Measurements from ENCODE around the gene MB21D2.

The MB21D2 gene

GRCh38 chr3:192831111-192831644 is 86.5 kb downstream of the MB21D2 start:
- Mint-ChIP-seq H3K4me3 (no peak overlapping the region), H3K36me3 (ENCODE audit: low read depth) (no peaks in the 10 kb centered on the region), H3K27ac (peak overlapping the region; percentile 58), H3K9me3 (no peaks in the 10 kb centered on the region), H3K4me1 (ENCODE audit: low read depth) (peaks cover 33% of the 10 kb centered on the region), H3K27me3 (no peaks in the 10 kb centered on the region)
- peak; percentile 34 for DNase-seq

- no peak overlapping the region for H3K4me3 Mint-ChIP-seq
- no peaks in the 10 kb centered on the region for H3K36me3 Mint-ChIP-seq (ENCODE audit: low read depth)
- no peaks in the 10 kb centered on the region for H3K27me3 Mint-ChIP-seq
- peaks cover 27% of the 10 kb centered on the region for H3K4me1 Mint-ChIP-seq (ENCODE audit: low read depth)
- no peaks in the 10 kb centered on the region for H3K9me3 Mint-ChIP-seq
- H3K27ac Mint-ChIP-seq = peak overlapping the region; percentile 58
- no peak for DNase-seq
Observed at GRCh38 chr3:192830291-192831110, 87.2 kb downstream of the MB21D2 start.

DNA sequence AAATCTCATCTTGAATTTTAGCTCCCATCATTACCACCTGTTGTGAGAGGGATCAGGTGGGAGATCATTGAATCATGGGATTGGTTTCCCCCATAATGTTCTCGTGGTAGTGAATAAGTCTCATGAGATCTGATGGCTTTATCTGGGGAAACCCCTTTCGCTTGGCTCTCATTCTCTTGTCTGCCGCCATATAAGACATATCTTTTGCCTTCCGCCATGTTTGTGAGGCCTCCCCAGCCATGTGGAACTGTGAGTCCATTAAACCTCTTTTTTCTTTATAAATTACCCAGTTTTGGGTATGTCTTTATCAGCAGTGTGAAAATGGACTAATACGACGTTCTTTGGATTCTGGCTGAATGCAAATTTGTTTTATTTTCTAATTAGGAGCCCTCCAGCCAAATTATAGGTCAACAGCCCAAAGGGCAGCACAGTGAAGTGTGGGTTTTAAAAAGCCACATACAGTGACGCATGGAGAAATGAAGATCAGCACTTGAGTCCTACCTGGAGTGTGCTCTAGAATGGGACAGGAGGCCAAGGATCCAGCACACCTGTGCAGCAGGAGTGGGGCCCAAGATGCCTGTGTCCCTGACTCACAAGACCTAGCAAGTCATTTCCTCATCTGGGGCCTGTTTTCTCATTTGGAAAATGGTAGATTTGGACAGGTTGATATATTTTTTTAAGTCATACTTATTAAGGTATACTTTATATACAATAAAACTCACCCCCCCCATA is 89.6 kb downstream of the MB21D2 start:
- no peak for DNase-seq
- Mint-ChIP-seq H3K36me3 (ENCODE audit: low read depth) (no peaks in the 10 kb centered on the region), H3K9me3 (no peaks in the 10 kb centered on the region), H3K27me3 (no peaks in the 10 kb centered on the region), H3K27ac (no peak overlapping the region), H3K4me1 (ENCODE audit: low read depth) (peaks cover 16% of the 10 kb centered on the region), H3K4me3 (no peak overlapping the region)

DNA sequence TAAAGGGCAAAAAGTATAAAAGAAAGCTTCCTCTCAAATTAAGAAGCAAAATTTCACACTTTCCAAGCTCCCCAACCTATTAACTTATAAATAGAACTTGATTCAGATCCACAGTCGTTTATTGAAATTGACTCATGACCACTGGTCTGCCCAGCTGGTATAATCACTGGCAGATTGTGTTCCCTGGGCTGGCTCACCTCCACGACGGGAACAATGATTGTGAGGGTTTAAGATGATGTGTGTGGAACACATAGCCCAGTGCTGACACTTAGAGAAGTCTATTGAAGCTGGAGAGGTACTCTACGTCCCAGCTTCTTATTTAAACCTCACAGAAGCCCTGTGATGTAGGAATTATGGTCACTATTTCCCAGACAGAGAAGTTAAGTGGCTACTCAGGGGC is 90.4 kb downstream of the MB21D2 start:
- DNase-seq = no peak
- H3K36me3 Mint-ChIP-seq (ENCODE audit: low read depth) = no peaks in the 10 kb centered on the region
- no peak overlapping the region for H3K27ac Mint-ChIP-seq
- no peaks in the 10 kb centered on the region for H3K9me3 Mint-ChIP-seq
- no peak overlapping the region for H3K4me3 Mint-ChIP-seq
- peaks cover 16% of the 10 kb centered on the region for H3K4me1 Mint-ChIP-seq (ENCODE audit: low read depth)
- H3K27me3 Mint-ChIP-seq = no peaks in the 10 kb centered on the region

- no peaks in the 10 kb centered on the region for H3K36me3 Mint-ChIP-seq (ENCODE audit: low read depth)
- no peaks in the 10 kb centered on the region for H3K27me3 Mint-ChIP-seq
- no peak for DNase-seq
- H3K4me1 Mint-ChIP-seq (ENCODE audit: low read depth) = peaks cover 13% of the 10 kb centered on the region
- H3K27ac Mint-ChIP-seq = no peak overlapping the region
- H3K9me3 Mint-ChIP-seq = no peaks in the 10 kb centered on the region
- H3K4me3 Mint-ChIP-seq = no peak overlapping the region
Observed at GRCh38 chr3:192826214-192827006, 91.2 kb downstream of the MB21D2 start.

DNA sequence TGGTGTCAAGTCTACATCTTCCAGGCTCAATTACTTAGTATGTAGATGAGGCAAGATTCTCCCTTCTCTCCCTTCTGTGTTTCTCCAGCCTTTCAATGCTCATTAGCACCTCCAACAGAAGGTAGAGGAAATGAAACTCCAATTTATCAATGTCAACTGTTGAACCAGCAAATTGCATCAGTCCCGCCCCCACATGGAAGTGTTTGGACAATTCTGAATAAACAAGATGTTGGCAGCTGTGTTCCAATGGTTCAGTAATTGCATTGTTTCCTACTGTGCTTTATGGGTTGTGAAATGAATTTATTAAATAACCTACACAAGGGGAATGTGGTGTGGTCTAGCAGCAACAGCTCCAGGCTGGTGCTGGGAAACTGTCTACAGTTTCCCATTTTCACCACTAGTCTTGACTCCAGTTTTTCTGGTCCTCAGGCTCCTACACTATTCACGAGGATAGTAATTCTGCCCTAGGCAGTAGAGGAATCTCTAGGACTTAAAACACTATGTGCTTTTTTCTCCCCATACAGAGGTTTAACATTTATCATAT is 91.9 kb downstream of the MB21D2 start:
- H3K27ac Mint-ChIP-seq = no peak overlapping the region
- peaks cover 6% of the 10 kb centered on the region for H3K4me1 Mint-ChIP-seq (ENCODE audit: low read depth)
- H3K27me3 Mint-ChIP-seq = no peaks in the 10 kb centered on the region
- no peaks in the 10 kb centered on the region for H3K36me3 Mint-ChIP-seq (ENCODE audit: low read depth)
- no peaks in the 10 kb centered on the region for H3K9me3 Mint-ChIP-seq
- no peak overlapping the region for H3K4me3 Mint-ChIP-seq
- DNase-seq = no peak

DNA sequence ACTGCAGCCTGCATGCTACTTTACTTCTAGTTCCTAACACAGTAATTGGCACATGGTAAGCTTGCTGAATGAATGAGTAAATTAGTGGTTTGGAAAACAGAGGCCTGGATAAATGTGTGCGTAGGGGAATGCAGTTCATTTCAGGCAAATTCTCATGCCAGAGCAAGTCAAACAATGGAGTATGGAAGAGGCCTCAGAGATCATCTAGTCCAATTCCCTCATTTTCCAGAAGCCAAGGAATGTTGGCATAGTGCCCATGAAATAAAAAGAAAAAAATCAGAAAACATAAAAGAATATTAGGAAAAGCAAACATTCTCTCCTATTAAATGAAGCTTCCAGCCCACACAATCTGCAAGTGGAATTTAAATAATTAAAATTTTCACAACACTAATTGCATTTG is 92.4 kb downstream of the MB21D2 start:
- H3K9me3 Mint-ChIP-seq = no peaks in the 10 kb centered on the region
- H3K27ac Mint-ChIP-seq = no peak overlapping the region
- DNase-seq = no peak
- no peaks in the 10 kb centered on the region for H3K36me3 Mint-ChIP-seq (ENCODE audit: low read depth)
- no peak overlapping the region for H3K4me3 Mint-ChIP-seq
- H3K4me1 Mint-ChIP-seq (ENCODE audit: low read depth) = peaks cover 4% of the 10 kb centered on the region
- no peaks in the 10 kb centered on the region for H3K27me3 Mint-ChIP-seq

DNA sequence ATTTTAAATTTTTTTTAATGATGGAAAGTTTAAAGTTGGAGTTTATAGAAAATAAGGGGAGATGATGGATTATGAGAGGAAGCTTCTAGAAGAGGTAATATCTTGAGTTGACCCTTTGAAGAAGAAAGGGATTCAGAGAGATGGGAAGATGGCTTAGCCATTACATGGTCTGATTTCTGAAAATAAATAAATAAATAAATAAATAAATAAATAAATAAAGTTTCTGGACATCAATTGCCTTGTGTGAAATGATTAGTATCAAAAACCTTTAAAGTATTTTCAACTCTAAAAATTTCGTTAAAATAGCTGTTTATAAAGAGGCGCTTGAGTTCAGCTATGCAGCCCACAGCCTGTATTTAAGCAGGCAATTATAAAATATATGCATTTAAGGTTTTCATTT is 93.3 kb downstream of the MB21D2 start:
- Mint-ChIP-seq H3K4me3 (no peak overlapping the region), H3K27ac (no peak overlapping the region), H3K4me1 (ENCODE audit: low read depth) (peaks cover 9% of the 10 kb centered on the region), H3K27me3 (no peaks in the 10 kb centered on the region), H3K9me3 (no peaks in the 10 kb centered on the region), H3K36me3 (ENCODE audit: low read depth) (no peaks in the 10 kb centered on the region)
- DNase-seq = no peak

GRCh38 chr3:192821161-192821560 is 96.5 kb downstream of the MB21D2 start:
- peaks cover under 1% of the 10 kb centered on the region for H3K27me3 Mint-ChIP-seq
- H3K27ac Mint-ChIP-seq = no peak overlapping the region
- no peaks in the 10 kb centered on the region for H3K9me3 Mint-ChIP-seq
- no peaks in the 10 kb centered on the region for H3K36me3 Mint-ChIP-seq (ENCODE audit: low read depth)
- DNase-seq = no peak
- H3K4me3 Mint-ChIP-seq = no peak overlapping the region
- H3K4me1 Mint-ChIP-seq (ENCODE audit: low read depth) = peaks cover 34% of the 10 kb centered on the region

DNA sequence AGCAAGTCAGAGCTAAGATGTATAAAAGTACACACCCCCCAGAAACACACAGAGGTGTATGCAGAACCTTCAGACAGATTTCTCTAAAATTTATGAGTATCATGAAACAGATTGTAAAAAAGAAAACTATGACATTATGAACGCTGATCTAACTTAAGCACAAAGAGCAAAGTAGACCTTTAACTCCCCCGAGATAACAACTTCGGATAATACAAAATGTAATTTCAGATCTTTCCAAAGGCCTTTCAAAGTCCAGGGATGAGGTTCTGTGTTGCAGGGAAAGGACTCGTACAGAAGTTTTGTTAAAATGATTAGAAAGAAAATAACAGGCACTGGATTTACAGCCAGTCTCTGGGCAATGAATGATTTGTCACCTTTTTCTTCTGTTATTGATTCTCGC is 97.5 kb downstream of the MB21D2 start:
- Mint-ChIP-seq H3K27me3 (peaks cover 2% of the 10 kb centered on the region), H3K27ac (no peak overlapping the region), H3K4me3 (no peak overlapping the region), H3K36me3 (ENCODE audit: low read depth) (no peaks in the 10 kb centered on the region), H3K9me3 (no peaks in the 10 kb centered on the region), H3K4me1 (ENCODE audit: low read depth) (peaks cover 34% of the 10 kb centered on the region)
- no peak for DNase-seq

DNA sequence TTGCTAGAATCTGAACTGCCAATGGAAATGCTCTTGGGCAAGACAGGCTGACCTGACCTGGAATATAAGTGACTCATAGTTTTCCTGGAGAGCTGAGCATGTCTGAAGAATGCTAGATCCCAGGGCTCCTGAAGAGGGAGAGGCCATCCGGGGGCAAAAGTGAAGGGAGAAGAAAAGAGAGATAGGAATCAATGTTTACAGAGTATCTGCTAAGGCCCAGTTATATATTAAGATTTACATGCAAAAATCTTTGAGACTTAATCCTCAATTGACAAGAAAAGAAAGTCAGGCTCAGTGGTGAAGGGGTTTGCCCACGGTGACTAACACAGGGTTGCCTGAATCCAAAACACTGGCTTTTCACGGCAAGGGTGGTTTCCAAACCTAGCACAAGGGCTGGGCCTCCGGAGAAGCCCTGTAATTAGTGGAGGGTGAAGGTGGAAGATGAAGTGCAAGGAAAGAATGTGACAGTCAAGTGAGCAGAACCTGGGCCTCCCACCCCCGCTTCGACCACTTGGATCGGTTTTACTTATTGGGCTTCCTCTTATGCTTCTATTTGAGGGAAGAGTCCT is 98.6 kb downstream of the MB21D2 start:
- H3K36me3 Mint-ChIP-seq (ENCODE audit: low read depth) = no peaks in the 10 kb centered on the region
- peak; percentile 42 for DNase-seq
- no peak overlapping the region for H3K4me3 Mint-ChIP-seq
- no peaks in the 10 kb centered on the region for H3K9me3 Mint-ChIP-seq
- H3K4me1 Mint-ChIP-seq (ENCODE audit: low read depth) = peaks cover 34% of the 10 kb centered on the region
- H3K27ac Mint-ChIP-seq = peak overlapping the region; percentile 51
- peaks cover 2% of the 10 kb centered on the region for H3K27me3 Mint-ChIP-seq

- Mint-ChIP-seq H3K4me3 (no peak overlapping the region), H3K36me3 (ENCODE audit: low read depth) (no peaks in the 10 kb centered on the region), H3K27ac (peak overlapping the region; percentile 42), H3K4me1 (ENCODE audit: low read depth) (peaks cover 34% of the 10 kb centered on the region), H3K27me3 (peaks cover 2% of the 10 kb centered on the region), H3K9me3 (no peaks in the 10 kb centered on the region)
- no peak for DNase-seq
Observed at GRCh38 chr3:192818126-192818525, 99.5 kb downstream of the MB21D2 start.

DNA sequence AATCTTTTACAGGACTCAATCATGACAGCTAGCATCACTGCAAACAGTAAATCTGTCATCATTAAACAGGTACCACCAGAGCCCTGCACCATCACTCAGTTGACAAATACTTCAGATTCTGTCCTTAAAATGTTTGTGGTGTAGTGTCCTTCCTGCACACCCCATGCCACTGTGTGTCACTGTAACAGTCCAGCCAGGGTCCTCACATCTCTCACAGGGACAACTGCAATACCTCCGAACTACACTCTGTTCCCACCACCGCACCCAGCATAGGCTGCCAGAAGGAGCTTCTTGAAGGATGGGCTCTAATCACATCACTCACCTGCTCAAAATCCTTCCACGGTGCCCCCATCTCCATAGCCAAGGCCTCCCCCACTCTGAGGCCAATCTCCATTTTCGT is 100.2 kb downstream of the MB21D2 start:
- Mint-ChIP-seq H3K4me3 (no peak overlapping the region), H3K27ac (peak overlapping the region; percentile 6), H3K4me1 (ENCODE audit: low read depth) (peaks cover 34% of the 10 kb centered on the region), H3K36me3 (ENCODE audit: low read depth) (no peaks in the 10 kb centered on the region), H3K27me3 (peaks cover 2% of the 10 kb centered on the region), H3K9me3 (no peaks in the 10 kb centered on the region)
- no peak for DNase-seq

GRCh38 chr3:192817053-192817452 is 100.6 kb downstream of the MB21D2 start:
- Mint-ChIP-seq H3K9me3 (no peaks in the 10 kb centered on the region), H3K27me3 (peaks cover 2% of the 10 kb centered on the region), H3K36me3 (ENCODE audit: low read depth) (no peaks in the 10 kb centered on the region), H3K4me1 (ENCODE audit: low read depth) (peaks cover 34% of the 10 kb centered on the region), H3K27ac (peak overlapping the region; percentile 56), H3K4me3 (no peak overlapping the region)
- no peak for DNase-seq
